ENCODE results near the gene STUM. TPM values are rescaled to one million over a fixed set of nuclear protein-coding genes. Genes with fewer than 3 reads are reported as not detected.
"Not testable (repeated sequence)": the region's sequence is repeated elsewhere in the genome, so short reads cannot be mapped to it uniquely, and the experiment has no call there.

The STUM gene
- total RNA-seq, 1 donor from 2014 or later, result 0.13 TPM

DNA sequence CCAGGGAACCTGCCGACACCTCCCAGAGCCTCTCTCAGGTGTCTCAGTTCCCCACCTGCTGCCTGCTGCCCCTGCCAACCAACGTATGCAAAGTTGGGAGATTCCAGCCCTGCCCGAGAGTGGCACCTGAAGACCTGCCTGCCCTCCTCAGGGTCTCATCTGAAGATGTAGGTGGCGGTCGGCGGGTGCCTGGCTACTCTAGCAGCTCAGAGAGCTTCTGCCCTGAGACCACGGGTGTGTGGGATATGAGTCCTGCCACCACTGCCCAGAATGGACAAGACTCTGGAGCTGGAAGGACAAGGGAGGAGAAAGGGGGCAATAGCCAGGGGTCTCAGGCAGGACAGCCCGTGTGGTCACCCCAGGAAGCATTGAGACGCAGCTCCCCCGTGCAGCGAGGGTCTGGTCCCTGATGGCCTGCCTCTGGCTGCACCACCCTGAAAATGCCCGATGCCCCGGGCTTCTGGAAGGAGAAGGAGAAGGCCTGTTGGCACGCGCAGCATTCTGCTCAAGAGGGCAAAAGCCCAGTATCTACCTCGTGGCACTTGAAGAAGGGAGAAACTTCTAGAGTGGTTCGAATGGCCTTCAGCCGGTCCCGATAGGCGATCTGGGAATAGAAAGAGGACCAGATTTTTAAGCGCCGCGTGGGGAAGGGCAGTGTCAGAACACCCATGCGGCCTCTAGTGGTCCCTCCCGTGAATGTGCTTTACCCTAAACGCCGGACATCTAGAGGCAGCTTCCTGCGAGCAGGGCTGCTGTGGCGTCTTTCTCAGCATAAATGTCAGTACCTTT is 88.8 kb downstream of the STUM start:
- peak in 1 of 2 donors; percentile 11 for DNase-seq (ENCODE audit: low read depth in 2 of 2)

DNA sequence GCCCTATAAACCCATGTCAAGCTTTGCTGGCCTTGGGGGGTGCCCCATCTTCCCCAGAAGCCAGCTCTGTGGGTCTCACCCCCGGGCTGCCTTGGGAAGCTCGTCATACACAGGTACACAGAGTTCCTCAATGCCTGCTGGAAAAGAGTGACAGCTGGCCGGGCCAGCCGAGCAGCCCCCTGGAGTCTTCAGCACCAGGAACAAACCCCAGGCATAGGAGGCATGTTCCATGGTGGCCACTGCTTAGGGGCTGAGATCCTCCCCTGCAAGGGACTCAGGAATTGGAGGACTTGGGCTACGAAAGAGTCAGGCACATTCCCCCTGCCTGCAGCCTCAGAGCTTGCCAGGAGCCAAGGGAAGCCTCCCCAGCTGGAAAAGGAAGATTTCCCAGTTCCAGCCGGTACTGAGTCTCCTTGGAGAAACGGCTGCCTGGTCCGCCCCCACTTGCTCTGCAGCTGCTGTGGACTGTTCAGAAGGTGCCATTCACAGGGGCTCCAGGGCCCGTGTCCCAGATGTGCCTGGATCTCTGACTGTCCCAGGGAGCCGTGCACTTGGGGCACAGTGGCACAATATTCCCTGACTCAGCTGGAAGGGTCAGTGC is 89.5 kb downstream of the STUM start:
- DNase-seq (ENCODE audit: low read depth in 2 of 2), result no peak

GRCh38 chr1:226638608-226639007 is 90.0 kb downstream of the STUM start:
- no peak for DNase-seq (ENCODE audit: low read depth in 2 of 2)

DNA sequence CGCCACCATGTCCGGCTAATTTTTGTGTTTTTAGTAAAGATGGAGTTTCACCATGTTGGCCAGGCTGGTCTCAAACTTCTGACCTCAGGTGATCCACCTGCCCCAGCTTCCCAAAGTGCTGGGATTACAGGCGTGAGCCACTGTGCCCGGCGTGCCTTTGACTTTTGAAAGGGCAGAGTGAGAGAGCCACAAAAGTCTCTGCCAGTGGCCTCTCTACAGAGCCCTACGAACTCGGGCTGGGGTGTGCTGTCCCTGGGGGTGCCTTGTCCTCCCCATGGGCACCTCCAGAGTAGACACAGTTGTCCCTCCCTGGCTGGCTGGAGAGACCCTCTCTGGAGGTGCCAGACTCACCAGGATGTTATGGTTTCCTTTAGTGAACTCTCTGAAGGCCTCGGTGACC is 90.6 kb downstream of the STUM start:
- DNase-seq (ENCODE audit: low read depth in 2 of 2), result not testable (repeated sequence)

DNA sequence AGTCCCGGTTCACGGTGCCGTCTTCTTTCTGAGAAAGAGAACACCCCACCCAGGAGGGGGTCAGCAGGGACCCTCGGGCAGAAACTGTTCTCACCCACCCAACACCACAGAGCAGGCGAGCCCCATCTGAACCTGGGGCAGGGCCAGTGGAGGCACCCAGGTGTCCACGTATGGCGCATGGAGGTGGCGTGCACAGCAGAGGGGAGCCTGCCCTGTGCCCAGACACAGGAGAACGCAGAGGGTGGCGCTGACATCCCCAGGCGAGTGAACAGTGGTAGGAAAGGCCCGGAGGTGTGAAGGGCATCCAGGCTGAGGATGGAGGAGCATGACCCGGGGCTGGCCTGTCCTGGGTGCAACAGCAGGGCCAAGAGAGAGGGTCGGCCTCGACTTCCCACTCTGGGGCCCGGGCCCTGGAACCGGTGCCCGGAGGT is 91.1 kb downstream of the STUM start:
- no peak for DNase-seq (ENCODE audit: low read depth in 2 of 2)

DNA sequence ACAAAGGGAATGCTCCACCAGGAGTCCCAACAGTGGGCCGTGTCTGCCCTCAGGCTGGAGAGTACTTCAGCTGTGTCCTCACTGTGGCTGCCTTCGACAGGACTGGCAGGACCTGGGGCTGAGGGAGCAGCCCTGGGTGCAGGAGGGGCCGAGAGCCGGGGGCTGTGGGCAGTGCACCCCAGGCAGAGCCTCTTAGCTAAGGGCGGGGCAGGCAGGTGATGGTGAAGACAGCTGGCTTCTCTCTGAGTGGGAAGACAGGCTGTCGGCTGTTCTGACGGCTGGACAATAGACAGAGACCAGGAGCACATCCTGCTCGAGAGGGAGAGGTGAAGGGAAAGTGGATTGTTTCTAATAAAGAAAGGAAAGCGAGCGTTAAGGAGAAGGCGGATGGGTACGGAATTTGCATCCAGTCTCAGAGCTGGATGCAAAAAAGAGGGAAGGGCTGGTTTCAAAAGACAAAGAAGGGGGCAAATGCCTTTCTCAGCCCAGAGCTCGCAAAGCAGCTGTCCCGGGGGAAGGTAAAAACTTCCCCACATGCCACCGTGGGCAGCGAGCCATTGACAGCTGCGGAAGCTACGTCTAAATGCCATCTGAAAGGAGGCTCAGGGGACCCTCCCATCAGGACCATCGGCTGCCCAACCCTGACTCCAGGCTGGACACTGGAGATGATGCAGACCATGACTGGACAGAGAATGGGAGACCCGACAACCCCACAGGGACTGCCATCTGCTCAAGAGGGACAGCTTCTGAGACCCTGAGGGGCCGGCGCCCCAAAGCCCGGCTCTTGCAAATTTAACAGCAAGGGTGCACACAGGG is 92.0 kb downstream of the STUM start:
- no peak for DNase-seq (ENCODE audit: low read depth in 2 of 2)

DNA sequence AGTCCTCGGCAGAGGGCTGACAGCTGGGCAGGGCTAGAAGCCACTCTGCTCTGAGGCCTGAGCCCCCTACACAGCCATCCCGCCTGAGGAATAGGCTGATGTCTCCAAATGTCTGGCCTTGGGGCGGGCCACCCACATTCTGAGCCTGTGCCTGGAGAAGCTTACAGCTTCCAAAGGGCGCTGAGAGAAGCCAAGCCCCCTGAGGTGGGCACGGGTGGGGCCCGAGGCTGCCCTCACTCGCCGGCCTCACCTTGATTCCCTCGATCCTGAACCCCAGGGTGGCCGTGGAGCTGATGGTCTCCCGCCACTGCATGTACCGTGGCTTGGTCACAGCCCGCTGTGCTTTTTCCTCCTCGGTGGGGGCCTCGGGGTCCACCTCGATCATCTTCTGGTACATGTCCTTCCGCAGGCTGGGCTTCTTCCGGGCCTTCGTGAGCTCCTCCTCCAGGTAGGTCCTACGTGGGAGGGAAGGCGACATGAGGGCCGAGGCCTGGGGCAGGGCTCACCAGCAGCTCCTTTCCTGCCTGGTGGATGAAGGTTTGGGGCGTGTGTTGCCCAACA is 93.2 kb downstream of the STUM start:
- no peak for DNase-seq (ENCODE audit: low read depth in 2 of 2)

DNA sequence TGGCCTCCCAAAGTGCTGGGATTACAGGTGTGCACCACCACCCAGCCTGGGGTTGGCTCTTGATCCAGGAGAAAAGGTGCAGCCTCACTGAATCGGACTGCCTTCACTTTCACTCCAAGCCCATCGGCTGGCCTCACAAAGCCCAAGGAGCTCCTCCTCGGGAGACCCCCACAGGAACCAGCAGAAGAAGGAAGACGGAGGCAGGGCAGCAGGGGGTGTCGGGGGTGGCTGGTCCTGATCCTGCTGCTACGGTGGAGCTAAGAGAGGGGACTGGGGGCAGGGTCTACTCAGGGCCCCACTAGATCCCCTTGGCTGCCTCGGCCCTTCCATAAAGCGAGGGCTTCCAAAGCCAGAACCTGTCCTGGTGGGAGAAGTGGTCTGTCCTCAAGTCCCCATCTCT is 93.9 kb downstream of the STUM start:
- DNase-seq (ENCODE audit: low read depth in 2 of 2), result no peak

GRCh38 chr1:226643177-226643576 is 94.6 kb downstream of the STUM start:
- DNase-seq (ENCODE audit: low read depth in 2 of 2), result no peak

GRCh38 chr1:226643611-226644540 is 95.3 kb downstream of the STUM start:
- DNase-seq (ENCODE audit: low read depth in 2 of 2), result no peak

- no peak for DNase-seq (ENCODE audit: low read depth in 2 of 2)
These were observed 96.1 kb downstream of the STUM start for GRCh38 chr1:226644541-226645176.

- no peak for DNase-seq (ENCODE audit: low read depth in 2 of 2)
These were observed 96.9 kb downstream of the STUM start for GRCh38 chr1:226645279-226645976.

DNA sequence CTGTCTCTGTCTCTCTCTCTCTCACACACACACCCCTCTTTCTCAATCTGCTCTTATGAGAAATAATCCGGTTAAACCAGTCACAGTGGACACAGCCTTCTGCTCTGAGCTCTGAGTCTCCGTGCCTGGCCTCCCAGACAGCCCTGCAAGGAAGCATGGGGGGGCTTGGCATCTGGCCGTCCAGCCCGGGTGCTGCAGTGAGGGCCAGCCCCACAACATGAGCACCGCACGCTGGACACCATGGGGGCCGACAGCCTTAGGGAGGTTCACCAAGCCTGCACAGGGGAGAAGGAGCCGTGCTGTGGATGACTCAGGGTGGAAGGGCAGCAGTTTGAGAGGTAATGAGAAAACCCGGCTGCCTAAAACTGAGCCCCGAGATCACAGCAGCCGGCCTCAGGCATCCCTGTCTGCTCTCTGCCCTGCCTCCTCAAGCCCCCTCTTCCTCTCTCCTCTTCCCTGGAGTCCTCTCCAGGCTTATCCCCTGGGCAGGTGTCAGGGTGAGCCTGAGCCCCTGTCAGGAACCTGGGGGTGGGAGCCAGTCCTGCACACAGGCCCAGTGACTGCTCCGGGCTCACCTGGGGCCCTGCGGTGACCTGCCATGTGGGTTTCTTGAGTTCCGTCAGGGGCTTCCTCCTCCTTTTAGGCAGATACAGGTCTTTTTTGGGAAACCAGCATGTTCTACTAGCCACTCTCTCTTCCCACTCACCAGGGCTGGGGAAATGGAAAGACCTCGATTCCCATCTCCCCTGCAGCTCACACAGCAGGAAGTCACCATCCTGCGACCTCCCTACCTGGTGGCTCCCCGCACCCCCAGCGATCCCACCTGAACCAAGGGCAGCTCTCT is 97.7 kb downstream of the STUM start:
- DNase-seq (ENCODE audit: low read depth in 2 of 2), result no peak

GRCh38 chr1:226646870-226647449 is 98.4 kb downstream of the STUM start:
- DNase-seq (ENCODE audit: low read depth in 2 of 2), result no peak

- DNase-seq (ENCODE audit: low read depth in 2 of 2), result no peak
These were observed 99.2 kb downstream of the STUM start for GRCh38 chr1:226647719-226648118.

DNA sequence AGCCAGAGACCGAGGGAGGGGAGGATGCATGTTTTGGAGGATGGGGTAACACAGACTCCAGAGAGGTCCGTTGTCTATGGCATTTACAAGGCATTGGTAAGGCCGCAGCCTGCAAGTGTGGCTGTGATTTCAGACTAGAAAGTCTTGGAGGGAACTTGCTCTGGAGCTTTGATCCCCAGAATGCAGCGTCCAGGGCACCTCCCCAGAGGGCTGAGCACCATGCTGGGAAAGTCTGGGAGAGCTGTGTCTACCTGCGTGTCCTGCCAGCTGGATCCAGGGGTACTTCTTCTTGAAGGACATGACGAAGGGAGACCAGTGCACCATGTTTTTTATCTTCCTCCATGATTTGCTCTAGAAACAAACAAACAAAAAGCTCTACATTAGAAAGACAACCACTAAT is 99.9 kb downstream of the STUM start:
- DNase-seq (ENCODE audit: low read depth in 2 of 2), result no peak

DNA sequence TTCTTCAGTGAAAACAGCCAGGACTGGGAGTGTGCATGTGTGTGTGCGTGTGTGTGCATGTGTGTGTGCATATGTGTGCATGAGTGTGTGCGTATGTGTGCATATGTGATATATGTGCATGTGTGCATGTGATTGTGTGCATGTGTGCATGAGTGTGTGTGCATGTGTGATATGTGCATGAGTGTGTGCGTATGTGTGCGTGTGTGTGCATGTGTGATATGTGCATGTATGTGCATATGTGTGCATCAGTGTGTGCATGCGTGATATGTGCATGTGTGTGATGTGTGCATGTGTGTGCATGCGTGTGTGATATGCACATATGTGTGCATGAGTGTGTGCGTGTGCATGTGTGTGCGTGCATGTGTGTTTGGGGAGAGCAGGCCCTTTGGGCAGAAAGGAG is 100.7 kb downstream of the STUM start:
- no peak for DNase-seq (ENCODE audit: low read depth in 2 of 2)

DNA sequence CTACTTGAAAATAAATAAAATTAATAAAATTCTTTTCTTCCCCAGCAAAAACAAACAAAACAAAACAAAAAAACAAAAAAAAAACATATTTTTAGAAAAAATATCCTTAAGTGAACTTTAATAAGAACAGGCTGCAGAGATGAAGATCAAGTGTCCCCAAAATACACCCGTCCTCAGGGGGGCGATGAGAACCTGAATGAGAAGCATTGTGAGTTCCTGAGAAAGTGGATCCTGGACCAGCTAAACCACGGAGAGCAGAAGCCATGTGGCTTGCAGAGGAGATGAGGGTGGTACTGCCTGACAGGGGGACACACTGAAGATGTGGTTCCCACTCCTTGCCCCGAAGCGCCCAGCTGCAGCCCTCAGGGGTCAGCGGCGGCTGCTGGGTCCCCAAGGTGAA is 101.2 kb downstream of the STUM start:
- DNase-seq (ENCODE audit: low read depth in 2 of 2), result peak; percentile 34 to 61

Data from dermis microvascular lymphatic vessel endothelial cell (primary cell).